Stimulated activated CD4-positive, alpha-beta T cell treated with anti-CD3 and anti-CD28 coated beads, Interleukin-12 subunit alpha, Interleukin-12 subunit beta, amount 100 ng/mL, for 24 hours (primary cell): Measurements from ENCODE around the gene KLHL20.

Experiments used
- DNase-seq, 2 experiments: peaks; one replicate each; pipeline ENCODE4 v3.0.0-alpha.2; 2020; ENCODE audit warnings: low read depth in 2 of 2

The KLHL20 gene

DNA sequence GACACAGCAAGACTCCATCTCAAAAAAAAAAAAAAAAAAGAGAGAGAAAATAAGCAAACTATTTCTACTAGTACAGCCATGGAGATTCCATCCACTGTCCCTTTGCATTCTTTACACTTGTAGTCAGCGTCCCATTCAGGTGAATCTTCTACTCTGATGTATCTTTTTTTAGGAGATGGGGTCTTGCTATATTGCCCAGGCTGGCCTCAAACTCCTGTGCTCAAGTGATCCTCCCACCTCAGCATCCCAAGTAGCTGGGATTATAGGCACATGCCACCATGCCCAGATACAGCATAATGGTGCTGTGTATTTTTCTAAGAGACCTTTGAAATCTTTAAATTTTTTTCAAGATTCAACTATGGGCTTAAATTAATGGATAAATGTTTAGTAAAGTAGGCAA is 118.0 kb downstream of the KLHL20 start:
- no peak for DNase-seq
